ENCODE data around the gene NPAS3.

The NPAS3 gene

GRCh38 chr14:32940066-32940651 lies 1.5 kb downstream of the NPAS3 start:
- no peak for DNase-seq

GRCh38 chr14:32940711-32941667 lies 2.3 kb downstream of the NPAS3 start:
- DNase-seq, result no peak

GRCh38 chr14:32941668-32942065 lies 3.0 kb downstream of the NPAS3 start:
- DNase-seq, result no peak

DNA sequence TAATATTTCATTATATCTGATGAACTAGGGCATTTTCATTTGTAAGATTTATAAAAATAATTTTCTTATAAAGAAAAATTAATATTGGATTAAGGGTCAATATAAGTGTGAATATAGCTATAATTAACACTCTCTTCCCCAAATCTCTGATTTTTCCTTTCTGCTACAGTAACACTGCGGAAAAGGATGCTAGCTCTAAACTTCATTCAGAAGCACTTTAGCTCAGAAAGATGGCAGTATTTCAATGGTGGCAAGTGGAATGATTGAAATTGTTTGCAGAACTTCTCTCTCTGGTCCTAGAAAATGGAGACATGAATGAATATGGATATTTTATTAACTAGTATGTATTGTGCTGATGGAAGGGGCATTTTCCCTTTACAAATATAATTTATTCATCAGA lies 8.4 kb downstream of the NPAS3 start:
- DNase-seq, result no peak

GRCh38 chr14:32947792-32948191 lies 9.1 kb downstream of the NPAS3 start:
- no peak for DNase-seq

DNA sequence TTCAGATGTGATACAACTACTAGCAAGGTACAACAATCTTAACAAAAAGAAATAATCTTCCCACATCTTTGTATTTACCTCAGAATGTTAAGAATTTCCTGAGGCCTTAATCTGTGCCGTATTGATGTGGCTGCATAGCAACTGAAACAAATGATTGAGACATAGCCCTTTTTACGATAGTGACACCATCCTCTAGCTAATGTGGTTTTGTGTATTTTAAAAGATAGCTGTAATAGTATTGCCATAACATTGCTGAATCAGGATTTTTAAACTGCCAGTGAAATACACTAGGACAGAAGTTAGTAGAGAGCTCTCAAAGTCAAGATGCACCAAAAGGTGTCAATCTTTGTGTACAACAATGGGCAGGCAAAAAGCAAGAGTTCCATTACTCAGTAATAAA lies 11.9 kb downstream of the NPAS3 start:
- DNase-seq, result no peak

GRCh38 chr14:32967421-32967820 lies 28.7 kb downstream of the NPAS3 start:
- no peak for DNase-seq

- no peak for DNase-seq
Measured at GRCh38 chr14:32968972-32969544, 30.4 kb downstream of the NPAS3 start.

- no peak for DNase-seq
Measured at GRCh38 chr14:32977913-32978312, 39.2 kb downstream of the NPAS3 start.

DNA sequence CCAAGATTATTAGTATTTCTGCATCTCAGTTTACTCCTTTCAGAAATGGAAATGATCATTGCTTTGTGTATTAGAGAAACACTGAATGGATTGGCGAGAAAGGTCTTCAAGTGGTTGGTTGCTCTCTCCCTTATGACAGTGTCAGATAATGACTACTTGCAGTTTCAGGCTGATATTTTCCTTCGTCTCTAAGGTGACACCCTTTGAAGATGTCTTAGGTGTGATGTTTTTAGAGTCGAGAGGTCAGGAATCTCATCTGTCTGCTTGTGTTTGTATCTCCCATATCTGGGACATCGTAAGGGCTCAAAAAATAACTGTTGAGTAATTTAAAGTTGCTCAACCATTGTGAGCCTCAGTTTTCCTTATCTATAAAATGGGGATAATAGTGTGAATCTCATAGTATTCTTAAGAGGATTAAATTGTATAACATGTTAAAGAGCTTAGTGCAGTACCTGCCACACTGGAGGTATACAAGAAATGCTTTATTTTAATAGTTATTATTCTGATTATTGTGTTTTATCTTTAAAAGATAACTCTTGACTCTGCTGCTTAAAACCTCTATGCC lies 40.1 kb downstream of the NPAS3 start:
- DNase-seq, result no peak

GRCh38 chr14:32980178-32980901 lies 41.7 kb downstream of the NPAS3 start:
- no peak for DNase-seq

- no peak for DNase-seq
Measured at GRCh38 chr14:32980902-32981501, 42.3 kb downstream of the NPAS3 start.

DNA sequence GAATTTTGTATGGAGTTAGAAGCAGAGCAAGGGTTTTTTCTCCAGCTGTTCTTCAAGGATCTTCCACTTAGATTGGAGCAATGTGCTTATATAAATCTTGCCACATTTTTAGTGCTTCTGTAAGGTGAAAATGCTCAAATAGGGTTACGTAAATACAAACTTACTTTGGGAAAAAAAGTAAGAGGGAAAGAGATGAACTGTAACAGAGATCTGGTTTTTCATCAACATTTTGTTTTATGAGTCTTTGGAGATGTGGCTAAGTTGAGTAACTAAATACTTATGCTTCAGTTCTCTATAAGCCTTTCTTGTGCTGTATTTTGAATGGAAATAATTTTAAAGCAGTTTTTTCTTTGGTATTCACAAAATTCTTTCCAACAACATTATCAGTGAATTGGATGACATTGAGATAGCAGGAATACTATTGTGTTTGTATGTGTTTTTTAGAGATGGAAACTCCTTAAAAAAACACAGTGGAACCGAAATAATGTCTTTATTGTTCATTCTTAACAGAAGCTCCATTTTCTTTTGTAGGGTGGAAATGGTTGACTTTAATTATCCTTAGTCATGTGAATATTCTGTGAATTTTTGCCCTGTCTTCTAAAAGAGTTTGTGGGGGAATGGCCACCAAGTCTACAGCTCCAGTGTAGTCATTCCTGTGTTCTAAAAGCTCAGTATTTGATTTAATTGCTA lies 45.7 kb downstream of the NPAS3 start:
- no peak for DNase-seq

DNA sequence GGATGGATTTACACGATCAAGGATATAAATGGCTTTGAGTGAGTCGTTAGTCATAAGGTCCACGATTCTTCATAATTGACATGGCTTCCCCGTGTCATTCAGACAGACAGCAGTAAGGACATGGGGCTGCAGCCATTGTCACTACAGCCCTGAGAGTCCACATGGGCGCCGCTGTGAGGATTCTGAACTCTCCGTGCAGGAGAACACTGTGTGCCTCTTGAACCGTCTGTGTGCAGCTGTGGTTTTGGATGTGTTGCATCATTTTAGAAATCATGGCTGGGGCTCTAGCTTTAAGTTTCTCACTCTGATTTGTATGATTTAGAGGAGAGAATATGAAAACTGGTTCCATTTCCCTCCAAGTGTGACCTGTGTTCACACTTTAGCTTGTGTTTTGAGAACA lies 47.2 kb downstream of the NPAS3 start:
- no peak for DNase-seq

DNA sequence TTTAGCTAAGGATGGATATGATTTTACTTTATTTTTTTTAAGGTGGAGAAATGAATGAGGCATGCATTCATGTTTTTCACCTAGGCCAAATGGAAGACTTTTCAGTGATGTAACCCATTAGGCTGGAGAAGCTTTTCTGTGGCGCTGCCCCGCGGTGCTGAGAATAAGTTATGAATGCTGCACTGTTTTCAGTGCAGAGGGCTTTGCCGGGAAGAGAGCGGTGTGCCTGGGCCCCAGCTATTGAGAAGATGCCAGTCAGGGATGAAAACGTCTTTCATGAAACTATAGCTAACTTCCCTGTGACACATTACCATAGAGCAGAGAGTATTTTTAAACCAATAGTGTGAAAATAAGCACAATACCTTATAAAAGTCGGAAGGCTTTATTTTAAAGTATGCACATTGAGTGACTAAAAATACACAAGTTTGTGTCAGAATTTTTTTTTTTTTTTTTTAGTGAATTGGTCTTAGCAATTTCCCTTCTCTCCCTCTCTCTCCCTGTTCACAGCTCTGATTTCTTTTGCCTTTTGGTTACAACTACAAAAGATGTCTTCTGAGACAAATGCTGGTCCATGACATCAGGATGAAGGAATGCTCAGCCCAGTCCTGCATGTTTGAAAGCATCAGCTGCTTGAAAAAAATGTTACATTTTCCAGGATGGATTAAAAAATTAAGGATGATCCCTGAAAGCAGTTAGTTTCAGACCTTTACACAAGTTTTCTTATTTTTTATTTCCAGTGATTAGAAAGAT lies 48.3 kb downstream of the NPAS3 start:
- no peak for DNase-seq

- DNase-seq, result no peak
Measured at GRCh38 chr14:32991691-32992090, 53.0 kb downstream of the NPAS3 start.

- DNase-seq, result no peak
Measured at GRCh38 chr14:32993921-32994320, 55.2 kb downstream of the NPAS3 start.

- no peak for DNase-seq
Measured at GRCh38 chr14:32996343-32996742, 57.7 kb downstream of the NPAS3 start.

- no peak for DNase-seq
Measured at GRCh38 chr14:32998433-32998832, 59.8 kb downstream of the NPAS3 start.

DNA sequence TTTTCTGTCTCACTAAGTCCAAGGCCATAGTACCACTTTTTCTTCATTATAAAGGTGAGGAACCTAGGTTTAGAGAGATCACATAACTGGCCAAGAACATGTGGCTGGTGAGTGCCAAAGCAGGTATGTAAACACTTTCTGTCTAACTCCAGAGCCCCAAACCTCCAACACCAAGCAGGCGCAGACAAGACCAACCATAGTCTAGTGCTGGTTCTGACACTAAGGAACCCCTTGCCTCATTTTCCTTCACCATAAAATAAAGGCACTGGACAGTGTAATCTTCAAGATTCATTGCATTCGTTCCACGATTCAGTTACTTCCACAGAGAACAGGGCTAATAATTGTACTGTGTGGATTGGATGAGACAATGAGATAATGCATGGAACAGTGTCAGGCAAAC lies 71.0 kb downstream of the NPAS3 start:
- no peak for DNase-seq

GRCh38 chr14:33010495-33010894 lies 71.8 kb downstream of the NPAS3 start:
- no peak for DNase-seq

All from right kidney (tissue), 1 donor.